Measurements from ENCODE around the gene RTF1.

- TF ChIP-seq POLR2AphosphoS5 (IDR thresholded peaks at IDR 0.05; ENCODE audit: insufficient read depth, low read depth, low read length), result no peak
- no peak for TF ChIP-seq CTCF (IDR thresholded peaks at IDR 0.05; ENCODE audit: extremely low read depth in 1 of 2, insufficient read depth in 1 of 2, low read depth in 1 of 2, low read length in 2 of 2)
Measured at GRCh38 chr15:41367418-41367817, 49.5 kb upstream of the RTF1 start.

Data from endothelial cell of umbilical vein (primary cell).